GM21576 (cell line): ENCODE data around the gene HHEX.
A peak's percentile ranks its signal among the peaks of the same experiment; 100 is the strongest.
"Not testable (repeated sequence)": the region's sequence is repeated elsewhere in the genome, so short reads cannot be mapped to it uniquely, and the experiment has no call there.

Experiments used
- ATAC-seq: cut with Tn5 transposase; IDR thresholded peaks from one replicate; pipeline ENCODE4 v1.9.1; 2021; ENCODE audit warnings: mild to moderate bottlenecking, moderate library complexity; ENCODE audit not compliant: unreplicated experiment

HHEX gene

GRCh38 chr10:92732958-92733357 lies 43.2 kb downstream of the HHEX start:
- ATAC-seq, result no peak

GRCh38 chr10:92734301-92734700 lies 44.5 kb downstream of the HHEX start:
- no peak for ATAC-seq

- ATAC-seq, result no peak
These were observed 46.2 kb downstream of the HHEX start for GRCh38 chr10:92735938-92736337.

- no peak for ATAC-seq
These were observed 47.7 kb downstream of the HHEX start for GRCh38 chr10:92737484-92737883.

- no peak for ATAC-seq
These were observed 51.0 kb downstream of the HHEX start for GRCh38 chr10:92740762-92741161.

GRCh38 chr10:92741741-92742140 lies 52.0 kb downstream of the HHEX start:
- not testable (repeated sequence) for ATAC-seq

- peak; percentile 97 for ATAC-seq
These were observed 52.8 kb downstream of the HHEX start for GRCh38 chr10:92742331-92743228.
